A549 (cell line): ENCODE data around the gene PCDH1. TPM values are rescaled to one million over a fixed set of nuclear protein-coding genes. Genes with fewer than 3 reads are reported as not detected.

Experiments used
- ATAC-seq, 2 experiments: fragments of 200-7000 bp in 1 of 2; fragments of >200 bp in 1 of 2; cut with Nextera tagmentation in 1 of 2; cut with Tn5 transposase in 1 of 2; 3 replicates each; pipeline versions ENCODE4 v1.8.0 to v1.9.1; 2018 to 2020; ENCODE audit warnings: mild to moderate bottlenecking in 1 of 2, moderate library complexity in 1 of 2
- CTCF ChIA-PET: fragments of 300-600 bp; sonication (Branson Sonifier 250); formaldehyde crosslinking; extraction: SDS; loops from one replicate; lab custom pipeline; 2021; ENCODE audit warnings: antibody characterized with exemption, inconsistent platforms; lab: Yijun Ruan, JAX
- POLR2A ChIA-PET: fragments of 350-600 bp; formaldehyde crosslinking; extraction: SDS; loops from one replicate; lab custom pipeline; 2021; ENCODE audit warnings: antibody characterized with exemption, inconsistent platforms; lab: Yijun Ruan, JAX
- DNase-seq, 2 experiments: peaks; one replicate each; pipeline versions ENCODE4 v3.0.0 to v3.0.0-alpha.2; 2011 to 2016; ENCODE audit warnings: low read depth in 1 of 2, low spot score in 1 of 2
- FAIRE-seq: peaks from 2 replicates; lab custom pipeline; 2011; peaks lifted over from hg19 to GRCh38; lab: Jason Lieb, UNC
- H3K27ac ChIP-seq, 2 experiments: fragments of >200 bp; sonication (Bioruptor Twin); formaldehyde crosslinking; 3 replicates each; pipeline ENCODE4 v1.5.1; 2016 to 2017
- H3K4me1 ChIP-seq: fragments of >200 bp; sonication (Bioruptor Twin); formaldehyde crosslinking; 3 replicates; pipeline ENCODE4 v1.6.1; 2016
- H3K4me2 ChIP-seq: fragments of >200 bp; sonication (Bioruptor Twin); formaldehyde crosslinking; 3 replicates; pipeline ENCODE4 v1.6.1; 2016
- H3K4me3 ChIP-seq: fragments of >200 bp; sonication (Bioruptor Twin); formaldehyde crosslinking; 3 replicates; pipeline ENCODE4 v1.5.1; 2016
- H3K9me3 ChIP-seq: fragments of >200 bp; sonication (Bioruptor Twin); formaldehyde crosslinking; 3 replicates; pipeline ENCODE4 v1.6.1; 2016
- CHD4 ChIP-seq: fragments of 200-600 bp; sonication (generic); IDR thresholded peaks from 2 replicates; pipeline ENCODE4 v1.6.1; 2016; ENCODE audit warnings: antibody characterized with exemption, mild to moderate bottlenecking, borderline replicate concordance
- E2F6 ChIP-seq: IDR thresholded peaks from 2 replicates; pipeline ENCODE4 v1.6.1; 2012; ENCODE audit warnings: low read depth, borderline replicate concordance
- HOXB5 ChIP-seq: fragments of 250-450 bp; sonication (Bioruptor Pico); IDR thresholded peaks from 2 replicates; pipeline ENCODE4 v1.5.0; 2020; ENCODE audit warnings: mild to moderate bottlenecking, moderate library complexity
- KDM1A ChIP-seq: fragments of 200-600 bp; sonication (generic); IDR thresholded peaks from 2 replicates; pipeline ENCODE4 v1.6.1; 2016; ENCODE audit warnings: low read depth, mild to moderate bottlenecking
- PBX3 ChIP-seq: IDR thresholded peaks from 2 replicates; pipeline ENCODE4 v1.6.1; 2012
- RCOR1 ChIP-seq: fragments of 150-350 bp; IDR thresholded peaks from 2 replicates; pipeline ENCODE4 v1.6.1; 2014; ENCODE audit warnings: antibody characterized with exemption, low read length, low read depth
- REST ChIP-seq: fragments of 200-600 bp; sonication (generic); IDR thresholded peaks from 2 replicates; pipeline ENCODE4 v1.6.1; 2016; ENCODE audit warnings: antibody characterized with exemption, mild to moderate bottlenecking, moderate library complexity
- RFX5 ChIP-seq: fragments of 450-650 bp; IDR thresholded peaks from 2 replicates; pipeline ENCODE4 v1.7.1; 2014; ENCODE audit warnings: antibody characterized with exemption, mild to moderate bottlenecking, moderate library complexity
- SREBF2 ChIP-seq: fragments of 450-650 bp; IDR thresholded peaks from 2 replicates; pipeline ENCODE4 v1.6.1; 2014; ENCODE audit warnings: mild to moderate bottlenecking, moderate library complexity
- ZC3H11A ChIP-seq: fragments of 450-650 bp; IDR thresholded peaks from 2 replicates; pipeline ENCODE4 v1.6.1; 2014; ENCODE audit warnings: antibody characterized with exemption, mild to moderate bottlenecking
- ZSCAN20 ChIP-seq: fragments of 250-450 bp; sonication (Bioruptor Pico); IDR thresholded peaks from 2 replicates; pipeline ENCODE4 v1.8.0; 2022; ENCODE audit warnings: mild to moderate bottlenecking, moderate library complexity
- WGBS: methylation state at CpG from one replicate; pipeline ENCODE4 v1.1.6; 2017; ENCODE audit errors: missing lambda C conversion rate; 5-methylcytosine and 5-hydroxymethylcytosine counted together
- polyA plus RNA-seq, 4 experiments: library from polyadenylated mRNA; depleted of rRNA in 3 of 4; stranded (reverse); fragments of >200 nt; fragmentation: RNase III in 1 of 4; extraction: RNeasy Plus Mini Kit Qiagen cat#74134 plus additional on column Dnase treatment in 1 of 4; gene quantifications; 2 replicates in 3 of 4; 3 replicates in 1 of 4; pipeline ENCODE4 v1.2.3, GENCODE V29; 2011 to 2017
- TF ChIP-seq, protein P1 (sequence below): fragments of 250-450 bp; sonication (Bioruptor Pico); IDR thresholded peaks from 2 replicates; pipeline ENCODE4 v1.5.0; 2021; ENCODE audit warnings: mild to moderate bottlenecking, moderate library complexity, borderline replicate concordance
- TF ChIP-seq, protein P2 (sequence below): fragments of 150-350 bp; IDR thresholded peaks from 2 replicates; pipeline ENCODE4 v1.6.1; 2014; ENCODE audit warnings: low read depth, mild to moderate bottlenecking, low read length

The PCDH1 gene
- polyA plus RNA-seq, 2 of the 4 experiments (the other 2 are of a cell fraction) = 0.41 to 2.9 TPM

- no peak for DNase-seq
These were observed 73.7 kb downstream of the PCDH1 start for GRCh38 chr5:141804475-141804874.

More at GRCh38 chr5:141804475-141804874, 73.7 kb downstream of the PCDH1 start:
- Histone ChIP-seq H3K4me2 (no peak overlapping the region), H3K4me1 (no peaks in the 10 kb centered on the region), H3K27ac (no peak overlapping the region), H3K9me3 (no peaks in the 10 kb centered on the region), H3K4me3 (no peak overlapping the region)
- TF ChIP-seq HOXB5 (CRISPR knock-in tag) = no peak
- TF ChIP-seq, protein P1, sequence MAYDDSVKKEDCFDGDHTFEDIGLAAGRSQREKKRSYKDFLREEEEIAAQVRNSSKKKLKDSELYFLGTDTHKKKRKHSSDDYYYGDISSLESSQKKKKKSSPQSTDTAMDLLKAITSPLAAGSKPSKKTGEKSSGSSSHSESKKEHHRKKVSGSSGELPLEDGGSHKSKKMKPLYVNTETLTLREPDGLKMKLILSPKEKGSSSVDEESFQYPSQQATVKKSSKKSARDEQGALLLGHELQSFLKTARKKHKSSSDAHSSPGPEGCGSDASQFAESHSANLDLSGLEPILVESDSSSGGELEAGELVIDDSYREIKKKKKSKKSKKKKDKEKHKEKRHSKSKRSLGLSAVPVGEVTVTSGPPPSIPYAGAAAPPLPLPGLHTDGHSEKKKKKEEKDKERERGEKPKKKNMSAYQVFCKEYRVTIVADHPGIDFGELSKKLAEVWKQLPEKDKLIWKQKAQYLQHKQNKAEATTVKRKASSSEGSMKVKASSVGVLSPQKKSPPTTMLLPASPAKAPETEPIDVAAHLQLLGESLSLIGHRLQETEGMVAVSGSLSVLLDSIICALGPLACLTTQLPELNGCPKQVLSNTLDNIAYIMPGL (CRISPR knock-in tag) = no peak
- TF ChIP-seq E2F6 = no peak
- no peak for TF ChIP-seq PBX3
- TF ChIP-seq RFX5 = no peak
- no peak for TF ChIP-seq KDM1A
- no peak for TF ChIP-seq ZC3H11A
- no peak for TF ChIP-seq SREBF2
- no peak for TF ChIP-seq ZSCAN20 (CRISPR knock-in tag)
- TF ChIP-seq, protein P2, sequence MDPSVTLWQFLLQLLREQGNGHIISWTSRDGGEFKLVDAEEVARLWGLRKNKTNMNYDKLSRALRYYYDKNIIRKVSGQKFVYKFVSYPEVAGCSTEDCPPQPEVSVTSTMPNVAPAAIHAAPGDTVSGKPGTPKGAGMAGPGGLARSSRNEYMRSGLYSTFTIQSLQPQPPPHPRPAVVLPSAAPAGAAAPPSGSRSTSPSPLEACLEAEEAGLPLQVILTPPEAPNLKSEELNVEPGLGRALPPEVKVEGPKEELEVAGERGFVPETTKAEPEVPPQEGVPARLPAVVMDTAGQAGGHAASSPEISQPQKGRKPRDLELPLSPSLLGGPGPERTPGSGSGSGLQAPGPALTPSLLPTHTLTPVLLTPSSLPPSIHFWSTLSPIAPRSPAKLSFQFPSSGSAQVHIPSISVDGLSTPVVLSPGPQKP = no peak
- no peak for TF ChIP-seq RCOR1
- TF ChIP-seq REST = no peak
- no peak for TF ChIP-seq CHD4
- ATAC-seq = no peak
- WGBS = 30% methylated on average over 5 of the region's 5 CpGs
- ChIA-PET CTCF (interaction anchor here (0.6 to 3.1 kb wide), 6 partner anchors 9 to 722 kb away, joined by 3 to 22 read pairs (median 4); no protein-coding TSS in a partner anchor), POLR2A (no interaction called here)
- no peak for FAIRE-seq

Other genes with a start within 250 kb of the PCDH1 start
- gene HDAC3, start 241.6 kb downstream of the PCDH1 start, polyA plus RNA-seq (2011; rRNA removed) = 67.3 and 80.0 TPM in 2 replicates
- 51.1 to 56.9 TPM (median 51.7 TPM) in 3 replicates for gene HDAC3, start 241.6 kb downstream of the PCDH1 start, polyA plus RNA-seq (2017; fragmentation: RNase III; extraction: RNeasy Plus Mini Kit Qiagen cat#74134 plus additional on column Dnase treatment)
- 2.8 and 3.6 TPM in 2 replicates for gene RELL2, start 241.4 kb downstream of the PCDH1 start, polyA plus RNA-seq (2011; rRNA removed)
- 5.0 to 6.5 TPM (median 6.5 TPM) in 3 replicates for gene RELL2, start 241.4 kb downstream of the PCDH1 start, polyA plus RNA-seq (2017; fragmentation: RNase III; extraction: RNeasy Plus Mini Kit Qiagen cat#74134 plus additional on column Dnase treatment)
- gene FCHSD1, start 227.0 kb downstream of the PCDH1 start, polyA plus RNA-seq (2011; rRNA removed) = 11.0 and 12.2 TPM in 2 replicates
- 10.1 to 14.5 TPM (median 14.0 TPM) in 3 replicates for gene FCHSD1, start 227.0 kb downstream of the PCDH1 start, polyA plus RNA-seq (2017; fragmentation: RNase III; extraction: RNeasy Plus Mini Kit Qiagen cat#74134 plus additional on column Dnase treatment)
- gene ARAP3, start 196.2 kb downstream of the PCDH1 start, polyA plus RNA-seq (2011; rRNA removed) = 3.0 and 4.5 TPM in 2 replicates
- 5.1 to 6.9 TPM (median 6.6 TPM) in 3 replicates for gene ARAP3, start 196.2 kb downstream of the PCDH1 start, polyA plus RNA-seq (2017; fragmentation: RNase III; extraction: RNeasy Plus Mini Kit Qiagen cat#74134 plus additional on column Dnase treatment)
- 60.1 and 72.2 TPM in 2 replicates for gene DELE1, start 45.5 kb upstream of the PCDH1 start, polyA plus RNA-seq (2011; rRNA removed)
- gene DELE1, start 45.5 kb upstream of the PCDH1 start, polyA plus RNA-seq (2017; fragmentation: RNase III; extraction: RNeasy Plus Mini Kit Qiagen cat#74134 plus additional on column Dnase treatment) = 40.4 to 43.5 TPM (median 41.2 TPM) in 3 replicates
- gene PCDH12, start 79.8 kb upstream of the PCDH1 start, polyA plus RNA-seq (2011; rRNA removed) = not detected in 2 replicates
- gene PCDH12, start 79.8 kb upstream of the PCDH1 start, polyA plus RNA-seq (2017; fragmentation: RNase III; extraction: RNeasy Plus Mini Kit Qiagen cat#74134 plus additional on column Dnase treatment) = not detected in 3 replicates
- gene RNF14, start 90.7 kb upstream of the PCDH1 start, polyA plus RNA-seq (2011; rRNA removed) = 47.4 and 57.5 TPM in 2 replicates
- gene RNF14, start 90.7 kb upstream of the PCDH1 start, polyA plus RNA-seq (2017; fragmentation: RNase III; extraction: RNeasy Plus Mini Kit Qiagen cat#74134 plus additional on column Dnase treatment) = 39.7 to 43.2 TPM (median 41.2 TPM) in 3 replicates
- 17.1 and 31.0 TPM in 2 replicates for gene GNPDA1, start 134.6 kb upstream of the PCDH1 start, polyA plus RNA-seq (2011; rRNA removed)
- 43.5 to 53.2 TPM (median 44.5 TPM) in 3 replicates for gene GNPDA1, start 134.6 kb upstream of the PCDH1 start, polyA plus RNA-seq (2017; fragmentation: RNase III; extraction: RNeasy Plus Mini Kit Qiagen cat#74134 plus additional on column Dnase treatment)
- gene NDFIP1, start 230.4 kb upstream of the PCDH1 start, polyA plus RNA-seq (2011; rRNA removed) = 33.4 and 42.4 TPM in 2 replicates
- gene NDFIP1, start 230.4 kb upstream of the PCDH1 start, polyA plus RNA-seq (2017; fragmentation: RNase III; extraction: RNeasy Plus Mini Kit Qiagen cat#74134 plus additional on column Dnase treatment) = 43.8 to 58.0 TPM (median 57.4 TPM) in 3 replicates